GM18873 (cell line): ENCODE measurements around the gene PSMC3IP.
"Not testable (repeated sequence)": the region's sequence is repeated elsewhere in the genome, so short reads cannot be mapped to it uniquely, and the experiment has no call there.

Source experiments
- ATAC-seq: cut with Tn5 transposase; IDR thresholded peaks from one replicate; pipeline ENCODE4 v1.9.1; 2021; ENCODE audit warnings: mild to moderate bottlenecking, moderate library complexity, moderate number of reproducible peaks; ENCODE audit not compliant: unreplicated experiment, low FRiP score

Gene PSMC3IP, protein sequence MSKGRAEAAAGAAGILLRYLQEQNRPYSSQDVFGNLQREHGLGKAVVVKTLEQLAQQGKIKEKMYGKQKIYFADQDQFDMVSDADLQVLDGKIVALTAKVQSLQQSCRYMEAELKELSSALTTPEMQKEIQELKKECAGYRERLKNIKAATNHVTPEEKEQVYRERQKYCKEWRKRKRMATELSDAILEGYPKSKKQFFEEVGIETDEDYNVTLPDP

DNA sequence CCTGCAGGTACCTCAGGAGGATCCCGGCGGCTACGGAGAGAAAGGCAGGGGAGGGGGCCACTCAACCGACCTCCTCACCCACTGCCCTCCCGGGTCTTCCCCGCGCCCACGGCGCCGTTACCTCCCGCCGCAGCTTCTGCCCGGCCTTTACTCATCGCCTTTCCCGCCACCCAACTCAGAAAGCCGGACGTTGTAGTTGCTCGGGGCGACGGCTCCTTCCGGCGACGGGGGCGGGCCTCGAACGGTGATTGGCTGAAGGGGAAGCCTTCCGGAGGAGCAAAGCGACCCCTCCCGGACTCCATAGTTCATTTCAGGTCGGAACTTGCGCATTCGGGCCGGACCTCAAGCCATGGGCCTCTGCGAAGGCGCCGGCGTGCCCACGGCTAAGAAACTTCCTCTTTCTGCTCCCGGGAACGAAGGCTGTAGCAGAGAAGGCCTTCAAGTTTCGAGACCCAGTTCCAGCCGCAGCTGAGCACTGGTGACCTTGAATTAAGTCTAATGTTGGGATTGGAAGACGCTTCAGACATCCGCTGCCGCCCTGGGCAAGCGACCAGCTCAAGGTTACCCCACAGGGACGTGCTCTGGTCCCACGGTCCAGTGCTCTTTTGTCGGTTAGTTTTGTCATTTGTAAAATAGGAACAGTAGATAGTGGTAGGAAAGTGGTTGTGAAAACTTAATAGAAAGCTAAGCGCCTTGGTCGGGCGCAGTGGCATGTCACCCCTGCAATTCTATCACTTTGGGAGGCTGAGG lies at the start of gene PSMC3IP:
TSS of gene PSMC3IP (minus strand) at position 198 of the 750 bp plus-strand sequence. CDS start at position 155, 43 bp downstream.
- ATAC-seq, result peak; percentile 54

DNA sequence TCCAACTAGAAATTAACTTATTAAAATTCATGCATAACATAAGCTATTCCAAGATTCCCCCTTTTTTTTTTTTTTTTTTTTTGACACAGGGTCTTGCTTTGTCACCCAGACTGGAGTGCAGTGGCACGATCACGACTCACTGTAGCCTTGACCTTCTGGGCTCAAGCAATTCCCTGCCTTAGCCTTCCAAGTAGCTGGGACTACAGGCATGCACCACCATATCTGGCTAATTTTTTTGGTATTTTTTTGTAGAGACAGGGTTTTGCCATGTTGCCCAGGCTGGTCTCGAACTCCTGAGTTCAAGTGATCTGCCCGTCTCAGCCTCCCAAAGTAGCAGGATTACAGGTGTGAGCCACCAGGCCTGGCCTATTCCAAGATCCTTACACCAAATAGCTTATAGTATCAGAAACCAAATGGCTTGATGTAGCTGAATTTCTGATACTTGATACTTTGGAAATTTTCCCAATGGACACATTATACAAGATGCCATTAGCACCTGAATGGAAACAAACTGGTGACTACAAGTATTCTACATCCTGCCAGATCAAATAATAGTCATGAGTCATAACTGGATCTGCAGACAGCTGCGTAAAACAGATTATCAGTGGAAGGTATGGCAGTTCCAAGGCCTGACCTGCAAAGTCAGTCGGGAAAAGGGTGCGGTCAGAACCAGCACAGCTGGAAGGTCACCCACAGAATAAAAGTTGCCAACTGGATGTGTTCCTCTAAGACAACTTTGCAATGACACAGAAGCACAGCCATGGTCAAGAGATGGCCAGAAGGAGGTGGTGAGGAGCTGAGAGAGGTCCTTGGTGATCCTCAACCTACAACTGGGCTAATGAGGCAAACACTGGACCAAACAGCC lies 46.4 kb upstream of the PSMC3IP start:
- ATAC-seq, result no peak

DNA sequence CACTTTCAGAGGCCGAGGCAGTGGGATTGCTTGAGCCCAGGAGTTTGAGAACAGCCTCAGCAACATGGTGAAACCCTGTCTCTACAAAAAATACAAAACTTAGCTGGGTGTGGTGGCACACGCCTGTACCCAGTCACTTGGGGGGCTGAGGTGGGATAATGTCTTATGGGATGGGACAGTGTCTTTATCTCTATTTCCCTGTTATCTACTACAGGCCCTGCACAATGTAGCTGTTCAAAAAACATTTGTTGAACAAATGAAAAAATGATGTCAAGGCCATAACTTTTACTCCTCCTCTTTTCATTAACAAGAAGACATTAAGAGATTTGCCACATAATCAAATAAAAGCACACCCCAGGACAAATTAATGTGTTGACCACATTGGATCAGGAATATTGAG lies 45.7 kb upstream of the PSMC3IP start:
- ATAC-seq, result no peak

DNA sequence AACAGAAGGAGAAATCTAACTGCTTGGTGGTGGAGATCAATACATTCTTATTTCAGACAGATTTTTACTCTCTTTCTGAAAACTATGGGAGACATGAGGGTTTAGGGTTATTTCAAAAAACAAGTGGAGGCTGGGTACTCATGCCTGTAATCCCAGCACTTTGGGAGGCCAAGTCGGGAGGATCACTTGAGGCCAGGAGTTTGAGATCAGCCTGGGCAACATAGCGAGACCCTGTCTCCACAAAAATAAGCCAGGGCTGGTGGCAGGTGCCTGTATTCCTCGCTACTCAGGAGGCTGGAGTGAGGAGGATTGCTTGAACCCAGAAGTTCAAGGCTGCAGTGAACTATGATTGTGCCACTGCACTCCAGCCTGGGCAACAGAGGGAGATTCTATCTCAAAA lies 44.5 kb upstream of the PSMC3IP start:
- ATAC-seq, result not testable (repeated sequence)

DNA sequence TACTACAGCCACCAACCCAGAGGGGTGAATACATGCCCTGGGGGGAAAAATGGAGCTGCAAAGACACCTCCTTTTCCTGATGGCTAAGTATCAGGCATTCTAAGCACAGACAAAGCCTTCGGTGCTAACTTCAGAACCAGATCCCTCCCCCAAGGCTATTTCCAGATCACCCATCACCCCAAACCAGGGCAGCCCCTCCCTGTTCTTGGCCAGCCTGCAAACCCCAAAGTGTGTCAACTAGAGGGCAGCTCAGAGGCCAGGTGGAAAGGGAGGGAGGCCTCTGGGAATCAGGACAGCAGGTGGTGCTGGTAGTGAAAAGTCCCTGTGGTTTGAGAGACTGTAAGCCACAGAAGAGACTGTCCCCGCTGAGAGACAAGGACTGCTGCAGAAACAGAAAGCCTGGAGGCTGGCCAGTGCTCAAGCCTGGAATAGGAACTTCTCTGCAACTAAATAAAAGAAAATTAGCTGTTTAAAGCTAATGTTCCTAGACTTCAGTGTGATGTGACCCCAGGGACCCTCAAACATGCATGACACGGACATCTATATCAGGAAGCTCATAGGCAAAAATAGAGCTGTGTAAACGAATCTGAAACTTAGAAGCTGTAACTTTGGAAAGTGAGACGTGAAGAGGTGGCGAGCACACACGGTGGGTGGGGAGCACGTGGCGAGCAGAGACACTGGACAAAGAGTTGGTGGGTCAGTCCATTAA lies 41.1 kb upstream of the PSMC3IP start:
- peak; percentile 58 for ATAC-seq

DNA sequence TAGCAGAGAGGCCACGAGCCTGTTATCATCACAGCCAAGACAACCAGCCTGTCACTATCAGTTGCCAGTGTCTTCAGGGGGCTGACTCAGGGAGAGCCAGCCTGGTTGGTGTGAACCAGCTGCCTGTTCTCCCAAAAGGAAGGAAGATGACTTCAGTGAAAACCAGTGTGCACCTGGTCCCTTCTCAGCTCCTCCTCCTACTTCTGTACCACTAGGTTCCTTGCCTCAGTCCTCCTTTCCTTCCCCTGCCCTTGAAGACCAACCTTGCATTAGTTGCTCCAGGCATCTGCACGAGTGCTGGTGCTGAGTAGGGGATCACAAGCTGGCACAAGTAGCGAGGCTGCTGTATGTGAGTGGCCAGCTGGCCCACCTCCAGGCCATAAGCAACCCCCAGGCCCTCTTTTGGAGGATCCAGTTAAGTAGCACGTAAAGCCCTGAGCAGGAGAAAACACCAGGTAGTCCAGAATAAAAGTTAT lies 40.5 kb upstream of the PSMC3IP start:
- ATAC-seq, result peak; percentile 25

DNA sequence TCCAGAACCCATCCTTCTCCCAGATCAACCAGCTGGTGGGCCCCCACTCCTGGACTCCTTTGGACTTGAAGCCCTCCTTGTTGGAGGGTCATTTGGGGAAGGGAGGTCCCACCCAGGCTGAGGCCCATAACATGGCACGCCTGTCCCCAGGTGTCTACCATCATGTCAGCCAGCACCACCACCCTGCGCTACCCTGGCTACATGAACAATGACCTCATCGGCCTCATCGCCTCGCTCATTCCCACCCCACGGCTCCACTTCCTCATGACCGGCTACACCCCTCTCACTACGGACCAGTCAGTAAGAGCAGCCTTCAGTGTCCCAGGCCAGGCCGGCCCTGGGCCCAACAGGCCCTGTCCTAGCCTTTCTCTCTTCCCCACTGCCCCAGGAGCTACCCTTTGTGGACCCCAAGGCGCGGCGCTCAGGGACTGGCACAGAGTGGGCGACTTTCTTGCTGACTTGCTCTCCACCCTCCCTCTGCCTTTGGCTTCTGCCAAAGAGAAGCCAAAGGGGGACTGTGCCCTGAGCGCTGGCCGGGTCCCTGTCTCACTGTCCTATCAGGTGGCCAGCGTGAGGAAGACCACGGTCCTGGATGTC lies 36.3 kb upstream of the PSMC3IP start:
- no peak for ATAC-seq

DNA sequence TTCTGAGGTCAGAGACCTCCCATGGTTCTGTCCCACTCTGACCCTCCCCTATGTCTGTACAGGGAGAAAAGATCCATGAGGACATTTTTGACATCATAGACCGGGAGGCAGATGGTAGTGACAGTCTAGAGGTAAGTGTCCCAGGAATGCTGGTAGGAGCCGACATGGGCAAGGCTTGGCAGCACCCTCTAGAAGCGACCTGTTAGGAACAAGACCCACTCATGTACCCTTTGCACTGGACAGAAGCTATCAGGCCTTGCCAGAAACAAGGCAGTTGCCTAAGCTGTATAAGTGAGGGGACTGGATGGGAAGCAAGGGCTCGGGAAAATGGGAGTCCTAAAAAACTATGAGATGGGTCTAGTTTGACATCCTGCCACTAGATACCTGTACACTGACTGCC lies 34.5 kb upstream of the PSMC3IP start:
- ATAC-seq, result no peak

DNA sequence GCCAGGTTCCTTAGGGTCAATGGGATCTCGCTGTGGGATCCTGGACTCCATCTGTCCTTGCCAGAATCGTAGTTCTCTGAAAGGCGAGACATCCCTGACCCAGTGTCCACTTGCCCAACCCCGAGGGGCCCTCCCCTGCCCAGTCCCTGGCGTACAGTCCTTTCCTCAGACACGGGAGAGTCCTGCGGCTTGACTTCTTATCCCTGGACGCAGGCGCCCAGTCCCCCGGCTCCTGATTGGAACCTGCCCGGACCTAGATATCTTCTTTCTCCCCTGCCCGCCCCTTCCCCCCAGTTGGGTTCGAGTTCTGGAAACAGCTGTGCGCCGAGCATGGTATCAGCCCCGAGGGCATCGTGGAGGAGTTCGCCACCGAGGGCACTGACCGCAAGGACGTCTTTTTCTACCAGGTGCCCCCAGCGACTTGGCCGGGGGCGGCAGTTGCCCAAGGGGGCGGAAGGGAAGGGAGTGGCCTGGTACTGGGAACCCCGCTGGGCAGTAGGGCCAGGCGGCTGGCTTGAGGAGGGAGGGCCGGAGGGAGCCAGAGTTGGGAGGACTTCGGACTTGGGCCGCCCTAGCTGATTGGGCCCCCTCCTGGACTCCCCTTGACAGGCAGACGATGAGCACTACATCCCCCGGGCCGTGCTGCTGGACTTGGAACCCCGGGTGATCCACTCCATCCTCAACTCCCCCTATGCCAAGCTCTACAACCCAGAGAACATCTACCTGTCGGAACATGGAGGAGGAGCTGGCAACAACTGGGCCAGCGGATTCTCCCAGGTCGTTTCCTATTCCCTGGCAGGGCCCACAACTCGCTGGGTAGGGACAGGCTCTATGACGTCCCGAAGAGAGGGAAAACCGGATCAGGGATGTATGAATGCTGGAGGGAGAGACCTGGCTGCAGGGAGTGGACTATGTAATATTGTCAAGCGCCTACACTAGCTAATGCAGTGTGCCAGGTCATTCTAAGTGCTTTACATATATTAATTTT lies 32.6 kb upstream of the PSMC3IP start:
- not testable (repeated sequence) for ATAC-seq

DNA sequence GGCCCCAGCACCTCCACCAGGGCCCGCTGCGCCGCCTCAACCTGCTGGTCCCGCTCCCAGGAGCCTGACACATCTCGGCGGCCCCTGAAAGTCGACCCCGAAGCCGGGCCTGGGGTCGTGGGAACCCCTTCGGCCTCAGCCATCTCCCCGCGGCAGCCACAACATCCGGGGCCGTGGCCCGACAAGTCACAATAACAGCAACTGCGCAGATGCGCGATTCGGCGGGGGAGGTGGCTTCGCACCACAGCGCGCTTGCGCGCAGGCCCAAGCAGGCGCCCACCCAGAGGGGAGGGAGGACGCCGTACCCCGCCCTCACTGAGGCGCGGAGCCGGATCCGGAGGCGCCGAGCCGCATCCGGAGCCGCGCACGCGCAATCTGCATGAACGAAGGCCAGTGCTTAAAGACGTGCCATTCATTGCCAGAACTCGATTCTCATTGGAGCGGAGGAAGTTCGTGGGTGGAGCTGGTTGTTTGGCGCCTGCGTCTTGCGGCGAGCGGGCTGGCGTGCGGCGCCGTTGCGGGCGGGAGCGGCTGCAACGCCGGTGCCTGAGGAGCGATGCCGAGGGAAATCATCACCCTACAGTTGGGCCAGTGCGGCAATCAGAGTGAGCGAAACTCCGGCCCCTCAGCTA lies 31.8 kb upstream of the PSMC3IP start, which contains the start of the genes RETREG3 and TUBG1:
TSS of gene RETREG3 (minus strand) at position 193 of the 632 bp plus-strand sequence. CDS start at position 143, 50 bp downstream.
TSS of gene TUBG1 (plus strand) at position 502 of the 632 bp plus-strand sequence. CDS start at position 557, 55 bp downstream.
- peak; percentile 87 for ATAC-seq

DNA sequence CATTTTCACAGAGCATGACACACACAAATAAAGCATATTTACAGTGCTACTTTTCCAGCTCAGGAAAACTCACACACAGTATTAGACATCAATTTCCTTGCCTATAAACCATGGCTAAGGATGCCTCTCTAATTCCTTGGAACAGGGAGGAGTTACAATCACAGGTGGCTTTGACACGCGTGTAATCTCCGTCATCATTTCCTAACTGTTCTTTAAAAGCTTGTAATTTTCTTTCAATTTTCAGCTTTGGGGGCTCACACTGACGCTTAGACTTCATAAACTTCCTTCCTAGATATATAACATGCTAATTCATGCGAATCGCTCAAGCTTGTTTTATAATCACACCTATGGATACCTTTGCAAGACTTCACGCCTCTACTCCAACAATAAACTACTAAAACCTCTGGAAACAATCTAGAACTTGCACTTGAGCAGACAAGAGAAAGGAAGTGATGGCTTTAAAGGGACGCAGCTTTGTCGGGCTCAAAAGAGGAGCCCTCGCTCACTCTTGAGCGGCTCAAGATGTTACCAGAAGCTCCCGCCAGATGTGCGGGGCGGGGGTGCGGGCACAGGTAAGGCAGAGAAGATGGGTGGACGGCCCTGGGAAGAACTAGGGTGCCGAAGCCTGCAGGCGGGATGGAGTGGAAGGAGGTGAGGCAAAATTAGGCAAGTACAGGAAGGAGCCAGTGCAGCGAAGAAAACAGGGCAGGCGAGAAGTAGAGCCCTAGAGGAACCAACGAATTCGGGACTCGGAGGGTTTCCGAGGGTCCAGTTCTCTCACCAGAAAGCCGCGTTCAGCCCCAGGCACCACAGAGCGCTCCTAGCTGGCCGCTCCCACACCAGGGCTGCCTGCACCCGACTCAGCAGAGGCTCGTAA lies 31.0 kb upstream of the PSMC3IP start:
- ATAC-seq, result peak; percentile 2

DNA sequence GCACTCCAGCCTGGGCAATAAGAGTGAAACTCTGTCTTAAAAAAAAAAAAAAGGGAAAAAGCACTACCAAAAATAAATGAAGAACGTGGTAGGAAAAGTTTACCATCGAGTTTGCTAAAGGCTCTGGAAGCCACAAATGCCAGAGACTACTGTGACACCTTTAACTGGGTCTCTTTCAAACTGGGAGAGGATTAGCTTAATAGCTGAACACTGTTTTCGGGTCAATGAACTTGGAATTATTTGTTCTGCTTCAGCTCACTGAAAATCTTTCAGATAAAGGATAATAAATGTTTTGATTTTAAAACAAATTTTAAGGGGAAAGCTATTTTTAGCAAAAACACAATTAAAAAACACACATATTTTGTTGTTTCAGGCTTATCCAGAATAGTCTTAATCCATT lies 30.2 kb upstream of the PSMC3IP start:
- ATAC-seq, result no peak

DNA sequence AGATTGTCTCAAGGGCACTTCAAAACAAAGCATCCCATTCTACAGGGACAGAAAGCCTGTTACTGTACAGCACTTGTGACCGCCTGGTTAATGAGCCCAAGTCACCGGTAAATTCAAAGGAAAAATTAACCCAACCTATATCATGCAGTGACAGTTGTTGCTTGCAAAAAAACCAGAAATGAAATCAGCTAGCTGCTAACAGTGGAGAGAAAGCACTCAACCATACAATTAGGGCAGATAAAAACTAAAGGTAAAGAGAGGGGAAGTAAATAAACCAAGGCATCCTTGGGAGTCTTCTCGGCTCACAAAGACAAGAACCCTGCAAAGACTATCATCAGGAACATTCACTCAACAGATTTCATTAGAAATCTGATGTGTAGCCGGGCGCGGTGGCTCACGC lies 25.8 kb upstream of the PSMC3IP start:
- no peak for ATAC-seq

DNA sequence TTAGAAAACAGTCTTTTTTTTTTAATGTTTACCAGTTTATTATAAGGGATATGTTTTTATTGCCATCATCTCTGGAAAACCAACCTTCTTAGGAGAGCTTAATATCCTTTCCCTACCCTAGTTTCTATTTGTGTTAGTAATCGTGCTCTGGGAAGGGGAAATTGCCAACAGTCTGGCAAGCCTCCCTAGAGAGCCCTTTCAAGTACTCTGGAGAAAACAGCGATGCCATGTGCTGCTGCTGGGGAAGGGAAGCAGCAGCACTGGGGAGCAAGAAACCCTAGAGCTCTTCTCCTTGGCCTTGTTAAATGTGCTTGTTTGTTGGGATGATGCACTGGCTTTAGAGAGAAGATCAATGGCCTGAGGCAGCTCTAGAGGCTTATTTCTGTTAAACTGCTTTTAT lies 21.4 kb upstream of the PSMC3IP start:
- ATAC-seq, result no peak

DNA sequence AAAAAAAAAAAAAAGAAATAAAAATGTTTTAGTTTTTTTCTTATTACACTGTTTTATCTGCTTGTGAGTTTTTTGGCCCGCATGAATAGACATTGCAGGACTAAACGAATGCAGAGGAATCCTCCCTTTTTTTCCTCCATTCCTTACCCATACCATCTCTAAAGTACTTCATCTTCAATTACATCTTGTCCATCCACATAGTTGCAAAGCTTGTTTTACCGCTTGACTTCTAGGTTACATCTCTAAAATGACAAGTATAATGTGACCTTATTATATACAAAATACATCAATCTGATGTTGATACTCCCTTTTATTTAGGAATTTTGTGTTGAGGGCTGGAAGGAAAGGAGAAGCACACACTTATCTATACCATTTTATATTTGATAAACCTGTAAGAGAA lies 18.9 kb upstream of the PSMC3IP start:
- no peak for ATAC-seq

DNA sequence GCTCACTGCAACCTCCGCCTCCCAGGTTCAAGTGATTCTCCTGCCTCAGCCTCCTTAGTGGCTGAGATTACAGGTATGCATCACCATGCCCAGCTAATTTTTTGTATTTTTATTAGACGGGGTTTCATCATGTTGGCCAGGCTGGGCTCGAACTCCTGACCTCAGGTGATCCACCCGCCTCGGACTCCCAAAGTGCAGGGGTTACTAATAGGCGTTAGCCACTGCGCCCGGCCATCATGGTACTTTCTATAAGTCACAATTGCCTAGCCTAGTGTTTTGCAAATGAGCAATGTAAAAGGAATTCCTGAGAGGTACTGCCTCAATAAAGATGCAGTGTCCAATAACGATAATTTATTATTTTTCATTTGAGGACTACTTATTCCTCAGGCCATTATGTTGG lies 13.9 kb upstream of the PSMC3IP start:
- no peak for ATAC-seq

DNA sequence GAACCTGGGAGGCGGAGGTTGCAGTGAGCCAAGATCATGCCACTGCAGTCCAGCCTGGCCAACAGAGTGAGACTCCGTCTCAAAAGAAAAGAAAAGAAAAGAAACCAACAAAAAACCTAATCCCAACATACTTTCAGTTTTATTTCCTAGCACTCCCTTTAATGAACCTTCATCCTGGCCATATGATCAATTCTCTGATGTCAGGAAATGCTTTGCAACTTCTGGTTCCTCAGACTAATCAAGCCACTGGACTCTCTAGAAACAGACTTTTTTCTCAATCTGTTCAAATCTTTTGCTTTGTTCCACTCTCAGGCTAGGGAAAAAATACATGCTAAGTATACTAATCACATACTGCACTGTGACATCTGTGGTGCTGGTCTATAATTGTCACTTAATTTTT lies 13.4 kb upstream of the PSMC3IP start:
- ATAC-seq, result no peak
